ENCODE measurements around the gene ADARB2.

Gene ADARB2

GRCh38 chr10:1290071-1290471 lies 447.3 kb downstream of the ADARB2 start:
- H3K4me3 ChIP-seq (ENCODE audit: control insufficient read depth, low read depth, low read length): no peak overlapping the region
- no peak for TF ChIP-seq CTCF (conservative IDR thresholded peaks at IDR 0.05; ENCODE audit: control insufficient read depth, insufficient read depth, low read depth, low read length)
- DNase-seq (ENCODE audit: low read depth): no peak

GRCh38 chr10:1289591-1289990 lies 447.7 kb downstream of the ADARB2 start:
- H3K4me3 ChIP-seq (ENCODE audit: control insufficient read depth, low read depth, low read length): no peak overlapping the region
- no peak for TF ChIP-seq CTCF (conservative IDR thresholded peaks at IDR 0.05; ENCODE audit: control insufficient read depth, insufficient read depth, low read depth, low read length)
- DNase-seq (ENCODE audit: low read depth): no peak

- no peak overlapping the region for H3K4me3 ChIP-seq (ENCODE audit: control insufficient read depth, low read depth, low read length)
- TF ChIP-seq CTCF (conservative IDR thresholded peaks at IDR 0.05; ENCODE audit: control insufficient read depth, insufficient read depth, low read depth, low read length): no peak
- no peak for DNase-seq (ENCODE audit: low read depth)
Measured at GRCh38 chr10:1287971-1288401, 449.3 kb downstream of the ADARB2 start.

- DNase-seq (ENCODE audit: low read depth): no peak
- H3K4me3 ChIP-seq (ENCODE audit: control insufficient read depth, low read depth, low read length): no peak overlapping the region
- TF ChIP-seq CTCF (conservative IDR thresholded peaks at IDR 0.05; ENCODE audit: control insufficient read depth, insufficient read depth, low read depth, low read length): no peak
Measured at GRCh38 chr10:1287487-1287886, 449.8 kb downstream of the ADARB2 start.

GRCh38 chr10:1284076-1284475 lies 453.2 kb downstream of the ADARB2 start:
- no peak for DNase-seq (ENCODE audit: low read depth)
- no peak overlapping the region for H3K4me3 ChIP-seq (ENCODE audit: control insufficient read depth, low read depth, low read length)
- TF ChIP-seq CTCF (conservative IDR thresholded peaks at IDR 0.05; ENCODE audit: control insufficient read depth, insufficient read depth, low read depth, low read length): no peak

GRCh38 chr10:1281405-1281782 lies 455.9 kb downstream of the ADARB2 start:
- H3K4me3 ChIP-seq (ENCODE audit: control insufficient read depth, low read depth, low read length): no peak overlapping the region
- no peak for DNase-seq (ENCODE audit: low read depth)
- no peak for TF ChIP-seq CTCF (conservative IDR thresholded peaks at IDR 0.05; ENCODE audit: control insufficient read depth, insufficient read depth, low read depth, low read length)

Measured in fibroblast of mammary gland (primary cell).